Adrenal gland (tissue), 5 donors: Measurements from ENCODE around the gene ZBTB14.

Experiments used
- POLR2A ChIP-seq, 2 donors: fragments of 450-650 bp; IDR thresholded peaks; one replicate each; pipeline ENCODE4 v1.6.1; 2017; ENCODE audit warnings: antibody characterized with exemption in 2 of 2, mild to moderate bottlenecking in 2 of 2, moderate library complexity in 1 of 2
- TF ChIP-seq, protein P1 (sequence below), 6 experiments: fragments of 450-650 bp in 4 of 6; fragments of 200-600 bp in 2 of 6; sonication (generic) in 1 of 6; IDR thresholded peaks; 1 replicate in 5 of 6; 2 replicates in 1 of 6; pipeline versions ENCODE4 v1.5.1 to v1.8.0; 2016 to 2021; ENCODE audit warnings: antibody characterized with exemption in 6 of 6, mild to moderate bottlenecking in 2 of 6, moderate library complexity in 1 of 6
- donor health status: DM: no; HTN: no; CAD: no.

- TF ChIP-seq POLR2A (IDR thresholded peaks at IDR 0.05): no peak
- TF ChIP-seq, protein P1, sequence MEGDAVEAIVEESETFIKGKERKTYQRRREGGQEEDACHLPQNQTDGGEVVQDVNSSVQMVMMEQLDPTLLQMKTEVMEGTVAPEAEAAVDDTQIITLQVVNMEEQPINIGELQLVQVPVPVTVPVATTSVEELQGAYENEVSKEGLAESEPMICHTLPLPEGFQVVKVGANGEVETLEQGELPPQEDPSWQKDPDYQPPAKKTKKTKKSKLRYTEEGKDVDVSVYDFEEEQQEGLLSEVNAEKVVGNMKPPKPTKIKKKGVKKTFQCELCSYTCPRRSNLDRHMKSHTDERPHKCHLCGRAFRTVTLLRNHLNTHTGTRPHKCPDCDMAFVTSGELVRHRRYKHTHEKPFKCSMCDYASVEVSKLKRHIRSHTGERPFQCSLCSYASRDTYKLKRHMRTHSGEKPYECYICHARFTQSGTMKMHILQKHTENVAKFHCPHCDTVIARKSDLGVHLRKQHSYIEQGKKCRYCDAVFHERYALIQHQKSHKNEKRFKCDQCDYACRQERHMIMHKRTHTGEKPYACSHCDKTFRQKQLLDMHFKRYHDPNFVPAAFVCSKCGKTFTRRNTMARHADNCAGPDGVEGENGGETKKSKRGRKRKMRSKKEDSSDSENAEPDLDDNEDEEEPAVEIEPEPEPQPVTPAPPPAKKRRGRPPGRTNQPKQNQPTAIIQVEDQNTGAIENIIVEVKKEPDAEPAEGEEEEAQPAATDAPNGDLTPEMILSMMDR (IDR thresholded peaks at IDR 0.05): no peak
Measured at GRCh38 chr18:5315838-5316237, 20.3 kb upstream of the ZBTB14 start.
